ENCODE results near the gene ZNF223. TPM values are rescaled to one million over a fixed set of nuclear protein-coding genes. Genes with fewer than 3 reads are reported as not detected.

ZNF223 gene
- total RNA-seq, 1 experiment from 2014 or later: 2.2 TPM

GRCh38 chr19:44042147-44042546 is 9.7 kb upstream of the ZNF223 start:
- Histone ChIP-seq H3K36me3 (ENCODE audit: control insufficient read depth, insufficient read depth, low read length) (no peaks in the 10 kb centered on the region), H3K27me3 (ENCODE audit: control insufficient read depth, insufficient read depth, low read length) (no peaks in the 10 kb centered on the region), H3K27ac (ENCODE audit: low read length) (no peak overlapping the region), H3K9me3 (ENCODE audit: control insufficient read depth, insufficient read depth, low read depth, low read length) (peaks cover 5% of the 10 kb centered on the region; the same call in 1 of the 2 replicates), H3K4me1 (ENCODE audit: control insufficient read depth, insufficient read depth, low read length) (no peaks in the 10 kb centered on the region), H3K4me3 (ENCODE audit: low read depth in 2 of 2, low read length in 2 of 2) (no peak overlapping the region)
- no peak for ATAC-seq
- no peak for DNase-seq (ENCODE audit: low read depth, low spot score)
- in situ Hi-C loops (cut with HindIII; ENCODE audit: low pct_unique_long_range_greater_than_20kb, low sequenced_read_pairs): no loop called here
- CTCF ChIA-PET: no interaction called here
- no peak for TF ChIP-seq SIN3A (IDR thresholded peaks at IDR 0.05; ENCODE audit: borderline replicate concordance, insufficient read depth, low read depth, low read length)
- TF ChIP-seq TCF7L2 (IDR thresholded peaks at IDR 0.05; ENCODE audit: low read depth, low read length): no peak
- TF ChIP-seq CTCF (IDR thresholded peaks at IDR 0.05): no peak
- TF ChIP-seq, protein P1, sequence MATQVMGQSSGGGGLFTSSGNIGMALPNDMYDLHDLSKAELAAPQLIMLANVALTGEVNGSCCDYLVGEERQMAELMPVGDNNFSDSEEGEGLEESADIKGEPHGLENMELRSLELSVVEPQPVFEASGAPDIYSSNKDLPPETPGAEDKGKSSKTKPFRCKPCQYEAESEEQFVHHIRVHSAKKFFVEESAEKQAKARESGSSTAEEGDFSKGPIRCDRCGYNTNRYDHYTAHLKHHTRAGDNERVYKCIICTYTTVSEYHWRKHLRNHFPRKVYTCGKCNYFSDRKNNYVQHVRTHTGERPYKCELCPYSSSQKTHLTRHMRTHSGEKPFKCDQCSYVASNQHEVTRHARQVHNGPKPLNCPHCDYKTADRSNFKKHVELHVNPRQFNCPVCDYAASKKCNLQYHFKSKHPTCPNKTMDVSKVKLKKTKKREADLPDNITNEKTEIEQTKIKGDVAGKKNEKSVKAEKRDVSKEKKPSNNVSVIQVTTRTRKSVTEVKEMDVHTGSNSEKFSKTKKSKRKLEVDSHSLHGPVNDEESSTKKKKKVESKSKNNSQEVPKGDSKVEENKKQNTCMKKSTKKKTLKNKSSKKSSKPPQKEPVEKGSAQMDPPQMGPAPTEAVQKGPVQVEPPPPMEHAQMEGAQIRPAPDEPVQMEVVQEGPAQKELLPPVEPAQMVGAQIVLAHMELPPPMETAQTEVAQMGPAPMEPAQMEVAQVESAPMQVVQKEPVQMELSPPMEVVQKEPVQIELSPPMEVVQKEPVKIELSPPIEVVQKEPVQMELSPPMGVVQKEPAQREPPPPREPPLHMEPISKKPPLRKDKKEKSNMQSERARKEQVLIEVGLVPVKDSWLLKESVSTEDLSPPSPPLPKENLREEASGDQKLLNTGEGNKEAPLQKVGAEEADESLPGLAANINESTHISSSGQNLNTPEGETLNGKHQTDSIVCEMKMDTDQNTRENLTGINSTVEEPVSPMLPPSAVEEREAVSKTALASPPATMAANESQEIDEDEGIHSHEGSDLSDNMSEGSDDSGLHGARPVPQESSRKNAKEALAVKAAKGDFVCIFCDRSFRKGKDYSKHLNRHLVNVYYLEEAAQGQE (IDR thresholded peaks at IDR 0.05; ENCODE audit: insufficient read depth in 1 of 2, low read depth in 2 of 2, low read length in 1 of 2): no peak
- TF ChIP-seq POLR2AphosphoS5 (IDR thresholded peaks at IDR 0.05; ENCODE audit: low read depth, low read length): no peak
- intact Hi-C loops (cut with micrococcal nuclease; ENCODE audit: unreplicated experiment): no loop called here
- POLR2A ChIA-PET: no interaction called here
- BruUV-seq (replicated peaks): no TSS peak

DNA sequence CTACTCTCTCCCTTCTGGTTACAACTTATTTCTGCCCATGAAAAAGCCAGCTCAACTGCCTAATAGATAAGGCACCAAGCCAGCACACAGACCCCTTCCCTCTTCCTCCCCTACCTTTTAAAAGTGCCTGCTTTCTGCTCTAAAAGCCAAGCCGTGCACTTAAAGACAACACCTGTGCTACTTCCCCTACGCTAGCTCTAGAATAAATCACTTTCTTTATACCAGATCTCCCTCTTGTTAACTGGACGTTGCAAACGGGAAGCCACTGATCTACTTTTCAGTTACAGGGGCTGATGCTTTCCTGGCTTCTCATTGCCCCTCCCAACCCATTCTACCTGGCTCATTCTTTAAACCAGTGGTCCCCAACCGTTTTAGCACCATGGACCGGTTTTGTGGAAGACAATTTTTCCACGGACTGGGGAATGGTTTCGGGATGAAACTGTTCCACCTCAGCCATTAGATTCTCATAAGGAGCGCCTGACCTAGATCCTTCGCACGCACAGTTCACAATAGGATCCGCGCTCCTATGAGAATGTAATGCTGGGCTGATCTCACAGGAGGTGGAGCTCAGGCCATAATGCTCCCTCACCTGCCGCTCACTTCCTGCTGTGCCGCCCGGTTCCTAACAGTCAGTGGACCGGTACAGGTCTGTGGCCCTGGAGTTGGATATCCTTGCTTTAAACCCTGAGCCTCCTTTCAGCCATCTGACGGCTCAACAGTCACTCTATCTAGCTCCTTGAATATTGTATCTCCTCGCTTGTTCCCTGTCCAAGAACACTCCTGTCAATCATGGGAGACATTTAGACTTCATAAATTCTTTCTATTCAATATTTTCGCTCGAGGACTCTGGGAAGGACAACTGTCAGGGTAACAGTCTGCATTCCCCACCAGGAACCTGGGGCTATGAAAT is 841 bp upstream of the ZNF223 start:
- CTCF ChIA-PET: no interaction called here
- Histone ChIP-seq H3K36me3 (ENCODE audit: control insufficient read depth, insufficient read depth, low read length) (no peaks in the 10 kb centered on the region), H3K4me3 (ENCODE audit: low read depth in 2 of 2, low read length in 2 of 2) (peak overlapping the region; percentile 78 to 97), H3K4me1 (ENCODE audit: control insufficient read depth, insufficient read depth, low read length) (no peaks in the 10 kb centered on the region; the same call in 1 of the 2 replicates), H3K9me3 (ENCODE audit: control insufficient read depth, insufficient read depth, low read depth, low read length) (no peaks in the 10 kb centered on the region), H3K27ac (ENCODE audit: low read length) (peak overlapping the region; percentile 79; the same call in 1 of the 2 replicates), H3K27me3 (ENCODE audit: control insufficient read depth, insufficient read depth, low read length) (no peaks in the 10 kb centered on the region)
- DNase-seq (ENCODE audit: low read depth, low spot score): no peak
- no TSS peak for BruUV-seq (replicated peaks)
- intact Hi-C loops (cut with micrococcal nuclease; ENCODE audit: unreplicated experiment) (no loop called here), in situ Hi-C loops (cut with HindIII; ENCODE audit: low pct_unique_long_range_greater_than_20kb, low sequenced_read_pairs) (no loop called here)
- peak; percentile 67 for ATAC-seq
- no peak for TF ChIP-seq POLR2AphosphoS5 (IDR thresholded peaks at IDR 0.05; ENCODE audit: low read depth, low read length)
- POLR2A ChIA-PET: no interaction called here

DNA sequence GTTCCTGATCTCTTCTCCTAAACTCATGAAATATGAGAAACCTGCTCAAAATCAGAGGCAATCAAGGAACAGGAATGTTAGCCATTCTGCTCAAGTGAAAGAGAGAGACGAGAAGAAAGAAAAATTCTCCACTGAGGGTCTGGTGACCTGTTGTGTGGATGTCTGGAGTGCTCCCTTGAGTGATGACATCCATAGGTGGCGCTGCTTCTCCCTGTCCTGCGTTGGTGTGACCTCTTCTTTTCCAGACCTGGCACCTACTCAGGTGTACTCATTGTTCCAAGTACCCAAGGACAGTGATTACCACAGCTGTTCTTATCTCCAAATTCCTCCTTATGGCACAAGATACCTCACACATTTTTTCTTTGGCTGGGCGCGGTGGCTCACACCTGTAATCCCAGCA is 4.0 kb downstream of the ZNF223 start:
- no peak for TF ChIP-seq TCF7L2 (IDR thresholded peaks at IDR 0.05; ENCODE audit: low read depth, low read length)
- TF ChIP-seq SIN3A (IDR thresholded peaks at IDR 0.05; ENCODE audit: borderline replicate concordance, insufficient read depth, low read depth, low read length): no peak
- TF ChIP-seq, protein P1 (IDR thresholded peaks at IDR 0.05; ENCODE audit: insufficient read depth in 1 of 2, low read depth in 2 of 2, low read length in 1 of 2): no peak
- TF ChIP-seq CTCF (IDR thresholded peaks at IDR 0.05): no peak
- no peak for TF ChIP-seq POLR2AphosphoS5 (IDR thresholded peaks at IDR 0.05; ENCODE audit: low read depth, low read length)
- H3K27me3 ChIP-seq (ENCODE audit: control insufficient read depth, insufficient read depth, low read length): no peaks in the 10 kb centered on the region
- ATAC-seq (no peak), DNase-seq (ENCODE audit: low read depth, low spot score) (no peak)
- no peak overlapping the region for H3K4me3 ChIP-seq (ENCODE audit: low read depth in 2 of 2, low read length in 2 of 2)
- no peaks in the 10 kb centered on the region; the same call in 1 of the 2 replicates for H3K4me1 ChIP-seq (ENCODE audit: control insufficient read depth, insufficient read depth, low read length)
- H3K9me3 ChIP-seq (ENCODE audit: control insufficient read depth, insufficient read depth, low read depth, low read length): no peaks in the 10 kb centered on the region
- BruUV-seq (replicated peaks): no TSS peak
- CTCF ChIA-PET: no interaction called here
- intact Hi-C loops (cut with micrococcal nuclease; ENCODE audit: unreplicated experiment) (no loop called here), in situ Hi-C loops (cut with HindIII; ENCODE audit: low pct_unique_long_range_greater_than_20kb, low sequenced_read_pairs) (no loop called here)
- H3K27ac ChIP-seq (ENCODE audit: low read length): no peak overlapping the region
- POLR2A ChIA-PET: no interaction called here
- no peaks in the 10 kb centered on the region for H3K36me3 ChIP-seq (ENCODE audit: control insufficient read depth, insufficient read depth, low read length)
